GM12872 (cell line): ENCODE data around the gene PDE7B.

Experiments
- TF ChIP-seq, protein P1 (sequence below): IDR thresholded peaks from 3 replicates; pipeline ENCODE4 v1.5.1; 2011; ENCODE audit warnings: low read depth, mild to moderate bottlenecking, low read length, moderate library complexity; ENCODE audit not compliant: insufficient read depth

Gene PDE7B

GRCh38 chr6:136037876-136038460 lies 186.5 kb downstream of the PDE7B start:
- TF ChIP-seq, protein P1, sequence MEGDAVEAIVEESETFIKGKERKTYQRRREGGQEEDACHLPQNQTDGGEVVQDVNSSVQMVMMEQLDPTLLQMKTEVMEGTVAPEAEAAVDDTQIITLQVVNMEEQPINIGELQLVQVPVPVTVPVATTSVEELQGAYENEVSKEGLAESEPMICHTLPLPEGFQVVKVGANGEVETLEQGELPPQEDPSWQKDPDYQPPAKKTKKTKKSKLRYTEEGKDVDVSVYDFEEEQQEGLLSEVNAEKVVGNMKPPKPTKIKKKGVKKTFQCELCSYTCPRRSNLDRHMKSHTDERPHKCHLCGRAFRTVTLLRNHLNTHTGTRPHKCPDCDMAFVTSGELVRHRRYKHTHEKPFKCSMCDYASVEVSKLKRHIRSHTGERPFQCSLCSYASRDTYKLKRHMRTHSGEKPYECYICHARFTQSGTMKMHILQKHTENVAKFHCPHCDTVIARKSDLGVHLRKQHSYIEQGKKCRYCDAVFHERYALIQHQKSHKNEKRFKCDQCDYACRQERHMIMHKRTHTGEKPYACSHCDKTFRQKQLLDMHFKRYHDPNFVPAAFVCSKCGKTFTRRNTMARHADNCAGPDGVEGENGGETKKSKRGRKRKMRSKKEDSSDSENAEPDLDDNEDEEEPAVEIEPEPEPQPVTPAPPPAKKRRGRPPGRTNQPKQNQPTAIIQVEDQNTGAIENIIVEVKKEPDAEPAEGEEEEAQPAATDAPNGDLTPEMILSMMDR, result no peak

DNA sequence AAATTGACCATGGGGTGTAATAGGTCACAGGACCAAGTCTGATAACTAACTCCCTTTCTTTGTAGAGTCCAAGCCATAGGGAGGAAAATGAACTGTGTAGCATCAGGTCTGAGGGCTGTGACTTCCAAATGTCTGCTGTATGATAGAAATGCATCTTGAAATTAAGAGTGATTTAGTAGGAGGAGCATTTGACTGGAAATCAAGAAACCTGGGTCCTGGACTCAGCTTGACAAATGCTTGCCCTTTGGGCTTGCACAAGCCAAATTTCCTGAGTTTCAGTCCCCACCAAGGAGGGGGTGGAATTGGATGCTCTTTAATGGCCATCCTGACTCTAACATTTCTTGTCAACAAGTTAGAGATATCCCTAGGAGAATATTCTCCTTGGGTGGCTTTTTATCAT lies 187.0 kb downstream of the PDE7B start:
- TF ChIP-seq, protein P1, result no peak

- TF ChIP-seq, protein P1, result no peak
Observed at GRCh38 chr6:136039185-136039584, 187.7 kb downstream of the PDE7B start.

GRCh38 chr6:136050475-136050874 lies 199.0 kb downstream of the PDE7B start:
- TF ChIP-seq, protein P1, result no peak

DNA sequence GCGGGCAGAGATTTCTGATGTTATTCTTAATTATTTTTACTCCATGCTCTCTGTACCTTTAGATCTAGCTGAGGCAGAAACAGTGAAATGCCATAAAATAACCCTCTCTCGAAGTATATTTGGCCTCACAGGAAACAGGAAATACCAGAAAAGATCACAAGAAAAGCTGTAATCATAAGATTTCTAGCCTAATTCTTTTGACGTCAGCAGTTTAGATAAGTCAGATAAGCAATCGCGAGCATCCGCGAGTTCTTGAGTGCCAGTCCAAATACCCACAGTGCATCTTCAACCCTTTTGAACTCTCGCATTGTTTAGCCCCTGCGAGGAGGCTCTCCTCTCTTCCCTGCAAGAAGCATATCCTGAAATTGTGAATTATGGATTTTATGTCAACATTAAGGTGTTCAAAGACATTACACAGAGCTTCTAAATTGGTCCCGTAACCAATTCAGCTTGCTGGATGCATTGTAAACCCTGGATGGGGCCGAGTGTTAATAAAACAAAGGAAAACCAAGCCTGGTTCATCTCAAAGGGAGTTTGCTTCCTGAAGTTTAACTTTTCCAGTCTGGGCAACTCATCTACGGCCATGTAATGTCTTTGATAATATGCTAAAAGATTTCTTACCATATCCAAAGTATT lies 199.8 kb downstream of the PDE7B start:
- TF ChIP-seq, protein P1, result no peak

GRCh38 chr6:136052031-136052430 lies 200.5 kb downstream of the PDE7B start:
- TF ChIP-seq, protein P1, result no peak

DNA sequence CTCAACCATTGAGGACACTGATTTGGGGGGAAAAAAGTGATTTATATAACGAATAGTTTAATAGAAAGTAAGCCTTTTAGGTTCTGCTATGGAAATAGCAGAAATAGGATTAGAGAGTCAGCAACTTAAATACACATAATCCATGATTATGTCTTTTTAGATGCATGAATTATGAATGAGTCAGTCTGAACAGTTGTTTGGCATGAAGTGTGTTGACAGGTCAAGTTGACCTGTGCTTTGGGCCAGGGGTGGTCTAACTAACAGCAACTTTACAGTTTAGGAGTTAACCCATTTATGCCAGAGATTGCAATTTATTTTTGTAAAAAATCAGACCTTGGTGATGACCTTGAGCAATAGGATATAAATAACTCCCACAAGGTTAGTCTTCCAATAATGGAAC lies 207.4 kb downstream of the PDE7B start:
- TF ChIP-seq, protein P1, result no peak
